Medulla oblongata (tissue), 1 donor: ENCODE results near the gene ATP9A.
"Not testable (repeated sequence)": the region's sequence is repeated elsewhere in the genome, so short reads cannot be mapped to it uniquely, and the experiment has no call there.

ENCODE experiments used
- DNase-seq: peaks from one replicate; pipeline ENCODE4 v3.0.0-alpha.2; 2015; ENCODE audit errors: extremely low spot score

The ATP9A gene

DNA sequence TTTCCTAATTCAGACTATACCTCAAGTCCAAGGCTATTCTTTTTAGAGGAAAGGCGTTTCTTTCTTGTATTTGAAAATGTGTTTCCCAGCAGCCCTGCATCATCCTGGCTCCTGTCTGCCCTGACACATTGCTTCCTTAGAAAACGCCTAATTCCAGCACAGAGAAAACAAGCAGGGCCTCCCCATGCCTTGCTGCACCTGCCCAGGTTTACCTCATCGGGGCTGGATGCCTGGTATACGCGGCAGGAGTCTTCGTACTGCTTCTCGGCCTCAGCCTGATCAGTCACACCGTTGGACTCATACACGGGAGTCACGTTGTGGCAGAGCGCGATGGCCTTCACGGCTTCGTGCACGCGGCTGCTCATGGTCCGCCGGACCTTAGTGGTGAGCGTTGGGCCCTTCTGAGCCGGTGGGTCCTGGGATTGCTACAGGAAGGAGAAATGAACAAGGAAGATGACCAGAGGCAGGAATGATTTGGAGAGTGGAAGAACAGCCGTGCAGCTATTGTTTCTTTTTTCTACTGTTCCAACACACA is 111.4 kb downstream of the ATP9A start:
- DNase-seq, result no peak

DNA sequence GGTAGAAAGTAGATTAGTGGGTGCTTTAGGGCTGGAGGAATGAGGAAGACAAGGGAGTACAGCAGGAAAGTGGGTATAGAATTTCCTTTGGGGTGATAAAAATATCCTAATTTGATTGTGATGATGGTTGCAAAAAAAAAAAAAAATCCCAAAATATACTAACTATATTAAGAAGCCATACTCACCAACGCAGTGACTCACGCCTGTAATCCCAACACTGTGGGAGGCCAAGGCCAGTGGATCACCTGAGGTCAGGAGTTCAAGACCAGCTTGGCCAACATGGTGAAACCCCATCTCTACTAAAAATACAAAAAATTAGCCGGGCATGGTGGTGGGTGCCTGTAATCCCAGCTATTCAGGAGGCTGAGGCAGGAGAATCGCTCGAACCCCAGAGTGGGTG is 112.1 kb downstream of the ATP9A start:
- not testable (repeated sequence) for DNase-seq

DNA sequence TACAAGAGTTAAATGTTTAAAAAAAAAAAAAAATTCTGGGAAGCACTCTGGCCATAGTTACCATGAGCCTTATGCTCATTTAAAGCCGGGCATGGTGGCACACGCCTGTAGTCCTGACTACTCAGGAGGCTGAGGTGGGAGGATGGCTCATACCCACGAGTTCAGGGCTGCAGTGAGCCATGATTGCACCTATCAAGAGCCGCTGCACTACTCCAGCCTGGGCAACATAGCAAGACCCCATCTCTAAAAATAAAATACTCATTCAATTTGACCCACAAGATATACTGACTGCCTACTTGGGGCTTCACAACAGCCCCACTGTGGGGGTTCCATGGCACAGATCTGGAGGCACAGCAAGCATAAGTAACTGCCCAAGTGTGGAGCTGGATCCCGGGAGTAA is 113.7 kb downstream of the ATP9A start:
- no peak for DNase-seq

DNA sequence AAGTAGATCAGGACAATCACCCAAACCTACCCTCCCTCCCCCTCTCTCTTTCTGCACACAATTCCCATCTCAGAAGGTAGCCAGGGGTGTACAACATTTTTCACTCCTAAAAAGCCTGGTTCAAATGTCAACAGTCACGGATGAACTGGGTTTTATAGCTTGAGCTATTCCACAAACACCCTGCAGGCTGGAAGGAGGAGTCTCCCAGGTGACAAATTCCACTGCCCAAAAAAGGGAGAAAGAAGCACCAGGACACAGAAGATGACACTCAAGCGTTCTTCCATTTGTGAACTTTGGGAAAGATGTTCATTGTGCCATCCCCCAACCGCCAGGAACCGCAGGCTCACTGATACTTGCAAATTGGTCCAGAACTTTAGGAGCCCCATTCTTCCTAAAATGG is 114.1 kb downstream of the ATP9A start:
- no peak for DNase-seq

DNA sequence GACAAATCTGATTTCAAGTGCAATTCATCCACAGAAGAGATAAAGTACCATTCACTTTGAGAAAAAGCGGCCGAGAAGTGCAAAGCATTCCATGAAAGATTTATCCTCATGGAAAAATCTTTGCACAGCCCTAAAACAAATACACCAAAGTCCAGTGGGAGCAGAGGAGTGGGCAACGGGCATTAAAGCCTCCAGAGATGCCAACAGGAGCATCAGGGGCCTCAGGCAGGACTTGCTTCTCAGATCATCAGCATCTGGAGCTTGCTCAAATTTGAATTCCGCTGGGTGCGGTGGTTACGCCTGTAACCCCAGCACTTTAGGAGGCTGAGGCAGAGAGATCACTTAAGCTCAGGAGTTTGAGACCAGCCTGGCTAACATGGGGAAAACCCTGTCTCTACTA is 115.0 kb downstream of the ATP9A start:
- DNase-seq, result no peak

DNA sequence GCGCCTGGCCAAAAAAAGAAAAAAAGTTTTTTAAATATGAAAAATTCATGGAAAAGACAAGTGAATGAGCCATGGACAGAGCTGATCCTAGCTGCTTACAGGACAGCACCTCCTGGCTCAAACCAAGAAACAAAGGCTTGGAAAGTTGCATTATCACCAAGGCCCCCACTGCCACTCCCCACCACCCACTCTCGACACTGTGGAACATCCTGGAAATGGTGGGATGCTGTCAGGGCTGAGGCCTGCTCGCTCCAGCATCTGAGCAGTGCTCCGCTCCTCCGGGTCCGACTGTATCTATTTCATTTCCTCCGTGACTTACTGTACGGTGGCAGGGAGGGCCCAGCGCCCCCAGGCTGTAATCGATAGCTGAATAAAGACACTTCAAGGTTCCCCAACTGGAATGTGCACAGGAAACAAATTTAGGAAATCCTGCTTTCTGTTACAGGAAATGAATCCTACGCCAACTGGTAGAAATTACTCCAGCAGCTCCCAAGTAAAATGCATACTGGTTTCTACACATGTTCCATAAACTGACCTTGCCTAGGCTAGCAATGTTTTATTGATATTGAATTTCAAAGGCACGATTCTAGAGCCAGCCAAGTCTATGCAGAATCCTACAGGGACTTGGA is 116.2 kb downstream of the ATP9A start:
- DNase-seq, result no peak

DNA sequence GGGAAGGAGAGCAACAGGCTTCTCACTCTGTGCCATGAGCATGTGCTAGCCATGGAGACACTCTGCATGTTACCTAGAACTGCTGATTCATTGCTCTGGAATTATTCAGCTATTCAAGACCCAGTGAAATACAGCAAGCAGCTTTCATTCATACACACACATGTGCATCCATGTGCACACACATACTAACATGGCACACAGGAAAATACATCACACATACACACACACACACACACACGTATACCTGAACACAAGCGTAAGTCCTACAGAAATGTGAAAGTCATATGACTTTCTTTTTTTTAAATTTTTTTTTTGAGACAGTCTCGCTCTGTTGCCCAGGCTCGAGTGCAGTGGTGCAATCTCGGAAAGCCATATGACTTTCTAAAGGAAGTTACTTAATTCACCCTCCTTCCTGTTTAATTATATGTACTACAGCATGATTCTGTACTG is 117.5 kb downstream of the ATP9A start:
- DNase-seq, result peak; percentile 25

DNA sequence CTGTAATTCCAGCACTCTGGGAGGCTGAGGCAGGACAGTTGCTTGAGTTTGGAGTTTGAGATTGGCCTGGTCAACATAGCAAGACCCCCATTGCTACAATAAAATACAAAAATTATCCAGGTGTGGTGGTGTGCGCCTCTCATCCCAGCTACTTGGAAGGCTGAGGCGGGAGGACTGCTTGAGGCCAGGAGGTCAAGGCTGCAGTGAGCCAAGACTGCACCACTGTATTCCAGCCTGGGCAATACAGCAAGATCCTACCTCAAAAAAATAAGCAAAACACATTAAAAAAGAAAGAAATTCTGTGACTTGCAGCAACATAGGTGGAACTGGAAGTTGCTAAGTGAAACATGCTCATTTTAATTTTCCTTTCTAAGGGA is 119.6 kb downstream of the ATP9A start:
- no peak for DNase-seq

DNA sequence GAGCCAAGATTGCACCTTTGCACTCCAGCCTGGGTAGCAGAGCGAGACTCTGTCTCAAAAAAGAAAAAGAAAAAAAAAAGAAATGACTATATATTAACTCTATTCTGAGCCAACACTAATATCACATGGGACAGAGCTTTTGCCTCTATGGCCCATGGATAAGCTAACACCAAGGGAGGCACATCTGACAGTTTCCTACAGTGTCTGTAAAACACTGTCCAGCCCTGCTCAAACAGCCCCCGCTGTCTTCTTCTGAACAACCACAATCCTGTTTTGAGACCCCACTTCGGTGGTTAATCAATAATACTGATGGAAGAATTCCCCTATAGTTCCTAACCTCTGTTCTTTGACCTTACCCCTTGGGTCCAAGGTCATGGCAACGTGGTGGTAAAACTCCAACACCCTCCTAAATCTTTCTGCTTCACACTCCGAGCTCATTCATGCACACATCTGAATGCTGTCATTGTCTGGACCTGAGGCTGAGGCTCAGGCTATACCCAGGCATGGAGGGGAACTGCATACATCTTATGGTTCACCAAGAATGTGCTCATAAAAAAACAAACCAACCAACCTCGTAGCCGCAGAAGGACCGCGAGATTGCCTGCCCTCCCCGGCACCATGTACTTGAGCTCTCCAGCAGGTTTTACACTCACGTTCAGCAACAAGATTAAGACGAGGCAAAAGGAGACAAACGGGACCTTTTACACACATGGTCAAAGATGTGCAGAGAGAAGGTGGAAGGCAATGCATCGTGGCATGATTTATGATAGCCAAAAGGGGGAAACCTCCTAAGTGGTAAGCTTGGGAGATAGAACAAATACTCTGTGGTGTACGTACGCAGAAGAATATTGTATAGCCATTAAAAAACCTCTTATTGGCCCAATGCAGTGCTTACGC is 120.3 kb downstream of the ATP9A start:
- no peak for DNase-seq

DNA sequence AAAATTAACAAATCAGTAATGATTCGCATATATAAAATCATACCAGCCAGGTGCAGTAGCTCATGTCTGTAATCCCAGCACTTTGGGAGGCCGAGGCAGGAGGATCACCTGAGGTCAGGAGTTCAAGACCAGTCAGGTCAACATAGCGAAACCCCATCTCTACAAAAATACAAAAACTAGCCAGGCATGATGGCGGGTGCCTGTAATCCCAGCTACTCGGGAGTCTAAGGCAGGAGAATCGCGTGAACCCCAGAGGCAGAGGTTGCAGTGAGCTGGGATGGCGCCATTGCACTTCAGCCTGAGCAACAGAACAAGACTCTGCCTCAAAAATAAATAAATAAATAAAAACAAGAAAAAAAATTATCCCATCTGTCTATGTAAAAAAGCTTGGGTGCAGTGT is 124.4 kb downstream of the ATP9A start:
- not testable (repeated sequence) for DNase-seq

DNA sequence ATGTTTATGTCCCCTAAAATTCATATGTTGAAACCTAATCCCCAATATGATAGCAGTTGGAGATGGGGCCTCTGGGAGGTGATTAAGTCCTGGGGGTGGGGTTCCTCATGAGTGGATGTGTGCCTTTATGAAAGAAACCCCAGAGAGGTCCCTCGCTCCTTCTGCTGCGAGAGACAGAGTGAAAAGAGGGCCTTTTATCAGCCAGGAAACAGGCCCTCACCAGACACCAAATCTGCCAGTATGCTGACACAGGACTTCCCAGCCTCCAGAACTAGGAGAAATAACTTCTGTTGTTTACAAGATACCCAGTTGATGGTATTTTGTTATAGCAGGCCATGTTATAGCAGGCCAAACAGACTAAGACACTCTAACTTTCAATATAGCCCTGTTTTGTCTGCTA is 124.8 kb downstream of the ATP9A start:
- DNase-seq, result no peak

DNA sequence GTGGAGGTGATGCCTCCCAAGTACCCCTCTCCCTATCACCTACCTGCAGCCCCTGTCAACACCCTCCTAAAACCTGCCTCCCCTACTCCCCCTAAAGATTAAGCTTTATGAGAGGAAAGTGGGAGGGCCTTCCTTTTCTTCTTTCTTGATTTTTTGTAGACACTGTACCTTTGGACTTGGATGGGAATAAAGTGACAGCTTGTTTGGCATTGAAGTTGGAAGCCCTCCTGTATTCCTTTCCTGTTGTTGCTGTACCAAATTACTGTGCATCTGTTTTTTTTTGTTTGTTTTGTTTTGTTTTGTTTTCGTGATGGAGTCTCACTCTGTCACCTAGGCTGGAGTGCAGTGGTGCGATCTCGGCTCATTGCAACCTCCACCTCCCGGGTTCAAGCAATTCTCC is 126.3 kb downstream of the ATP9A start:
- no peak for DNase-seq

DNA sequence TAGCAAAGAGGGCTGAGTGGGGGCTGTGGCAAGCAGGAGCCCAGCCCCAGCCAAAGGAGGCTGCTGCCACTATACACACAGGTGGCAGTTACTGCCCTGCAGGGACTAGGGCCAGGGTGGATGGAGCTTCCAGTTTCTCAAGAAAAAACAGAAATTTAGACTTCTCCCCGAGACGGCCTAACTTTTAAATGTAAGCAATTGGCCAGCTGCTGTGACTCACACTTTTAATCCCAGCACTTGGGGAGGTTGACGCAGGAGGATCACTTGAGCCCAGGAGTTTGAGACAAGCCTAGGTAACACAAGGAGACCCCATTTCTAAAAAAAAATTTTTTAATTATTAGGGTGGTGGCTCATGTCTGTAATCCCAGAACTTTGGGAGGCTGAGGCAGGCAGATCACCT is 127.4 kb downstream of the ATP9A start:
- DNase-seq, result no peak

DNA sequence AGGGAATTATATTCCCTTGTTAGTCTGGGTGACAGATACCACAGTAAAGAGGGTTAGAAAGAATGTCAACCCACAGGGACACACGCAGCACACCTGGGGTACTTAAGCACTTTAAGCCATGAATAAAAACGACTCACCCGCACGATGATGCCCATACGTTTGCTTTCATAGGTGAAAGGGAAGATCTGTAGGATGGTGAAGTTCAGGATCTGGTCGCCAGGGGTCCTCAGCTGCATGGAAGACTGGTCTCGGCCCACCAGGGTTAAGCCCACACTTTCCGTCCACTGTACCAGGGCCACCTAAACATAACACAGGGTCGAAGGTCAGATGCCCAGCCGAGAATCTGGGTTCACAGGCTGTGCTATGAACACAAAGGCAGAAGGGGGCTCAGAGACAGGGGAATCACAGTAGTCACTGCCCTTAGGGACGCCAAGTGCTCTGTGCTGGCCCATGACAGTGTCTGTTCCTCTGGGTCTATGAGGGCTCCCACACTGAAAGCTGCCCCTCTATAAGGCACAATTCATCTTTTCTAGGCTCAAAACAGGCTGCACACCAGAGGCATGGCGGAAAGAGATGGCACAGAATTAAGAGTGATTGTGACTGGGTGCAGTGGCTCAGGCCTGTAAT is 128.9 kb downstream of the ATP9A start:
- DNase-seq, result peak; percentile 69

DNA sequence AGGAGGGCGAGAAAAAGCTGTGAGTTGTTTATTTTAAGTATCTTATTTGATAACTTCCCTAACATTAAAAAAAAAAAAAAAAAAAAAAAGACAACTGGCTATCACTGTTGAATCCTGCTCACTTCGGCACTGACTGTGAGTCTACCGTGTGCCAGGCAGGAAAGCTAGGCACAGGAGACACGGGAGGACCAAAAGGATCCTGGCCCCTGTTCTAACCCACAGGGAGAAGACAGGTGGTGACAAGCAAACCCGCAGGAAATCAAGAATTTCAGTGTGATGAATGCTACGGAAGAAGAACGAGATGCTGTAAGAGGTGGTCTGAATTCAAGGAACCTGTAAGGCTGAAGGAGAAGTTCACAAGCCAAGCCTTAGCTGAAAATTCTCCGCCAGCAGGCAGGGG is 130.9 kb downstream of the ATP9A start:
- DNase-seq, result no peak

DNA sequence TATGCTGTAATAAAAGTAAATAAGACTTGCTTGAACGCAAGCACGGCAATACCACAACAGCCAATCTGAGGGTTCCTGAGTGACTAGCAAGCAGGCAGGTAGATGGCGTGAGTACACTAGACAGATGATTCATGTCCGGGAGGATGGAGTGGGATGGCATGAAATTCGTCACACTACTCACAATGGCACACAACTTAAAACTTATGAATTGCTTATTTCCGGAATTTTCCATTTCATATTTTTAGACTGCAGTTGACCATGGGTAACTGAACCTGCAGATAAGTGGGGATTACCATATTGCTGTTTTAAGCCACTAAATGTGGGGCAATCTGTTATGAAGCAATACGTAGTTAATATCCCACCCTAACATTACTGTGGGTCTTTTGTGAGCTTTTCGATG is 132.1 kb downstream of the ATP9A start:
- DNase-seq, result no peak

DNA sequence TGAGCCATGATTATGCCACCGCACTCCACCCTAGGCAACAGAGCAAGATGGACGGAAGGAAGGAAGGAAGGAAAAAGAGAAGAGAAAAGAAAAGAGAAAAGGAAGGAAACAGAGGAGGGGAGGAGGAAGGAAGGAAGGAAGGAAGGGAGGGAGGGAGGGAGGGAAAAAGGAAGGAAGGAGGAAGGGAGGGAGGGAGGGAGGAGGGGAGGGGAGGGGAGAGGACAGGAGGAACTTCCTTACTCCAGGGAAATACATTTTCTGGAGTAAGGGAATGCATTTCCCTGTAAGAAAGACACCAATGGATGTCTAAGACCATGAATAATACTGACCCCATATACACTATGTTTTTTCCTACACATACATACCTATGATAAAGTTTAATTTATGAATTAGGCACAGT is 132.5 kb downstream of the ATP9A start:
- DNase-seq, result no peak

DNA sequence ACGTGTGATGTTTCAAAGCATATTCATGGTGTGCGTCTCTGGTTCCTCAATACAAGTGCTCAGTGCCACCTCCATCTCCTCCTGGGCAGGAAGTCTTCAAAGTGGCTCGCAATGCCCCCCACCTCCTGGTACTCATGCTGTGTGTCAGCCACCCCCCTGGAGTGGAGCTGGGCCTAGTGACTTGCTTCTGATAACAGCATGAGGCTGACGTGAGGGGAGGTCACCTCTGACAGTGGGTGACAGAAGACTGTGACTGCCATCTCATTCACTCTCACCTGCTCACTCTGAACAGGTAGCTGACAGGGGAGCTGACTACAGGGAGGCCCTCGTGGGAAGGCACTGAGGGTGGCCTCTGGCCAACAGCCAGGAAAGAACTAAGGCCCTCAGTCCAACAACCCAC is 133.3 kb downstream of the ATP9A start:
- no peak for DNase-seq

DNA sequence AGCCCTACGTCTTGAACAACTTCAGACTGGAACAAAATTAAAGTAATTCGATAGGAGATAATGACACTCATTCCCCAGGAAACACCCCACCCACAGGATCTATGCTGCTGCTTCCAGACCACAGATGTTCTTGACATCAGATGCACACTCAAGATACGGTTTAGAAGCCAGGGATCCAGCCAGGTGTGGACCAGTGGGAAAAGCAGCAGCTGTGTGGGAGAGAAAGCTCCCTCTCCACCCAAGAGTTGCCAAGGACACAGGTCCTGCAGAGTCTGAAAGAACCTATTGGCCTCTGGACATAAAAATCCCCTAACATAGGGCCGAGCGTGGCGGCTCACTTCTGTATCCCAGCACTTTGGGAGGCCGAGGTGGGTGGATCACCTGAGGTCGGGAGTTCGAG is 133.9 kb downstream of the ATP9A start:
- DNase-seq, result no peak

DNA sequence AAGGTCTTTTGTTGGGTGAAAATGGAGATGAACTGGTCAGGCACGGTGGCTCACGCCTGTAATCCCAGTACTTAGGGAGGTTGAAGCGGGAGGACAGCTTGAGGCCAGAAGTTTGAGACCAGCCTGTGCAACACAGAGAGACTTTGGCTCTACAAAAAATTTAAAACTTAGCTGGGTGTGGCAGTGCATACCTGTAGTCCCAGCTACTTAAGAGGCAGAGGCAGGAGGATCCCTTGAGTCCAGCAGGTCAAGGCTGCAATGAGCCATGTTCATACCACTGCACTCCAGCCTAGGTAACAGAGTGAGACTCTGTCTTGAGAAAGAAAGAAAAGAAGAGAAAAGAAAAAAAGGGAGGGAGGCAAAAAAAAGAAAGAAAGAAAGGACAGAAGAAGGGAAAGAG is 134.8 kb downstream of the ATP9A start:
- DNase-seq, result no peak

DNA sequence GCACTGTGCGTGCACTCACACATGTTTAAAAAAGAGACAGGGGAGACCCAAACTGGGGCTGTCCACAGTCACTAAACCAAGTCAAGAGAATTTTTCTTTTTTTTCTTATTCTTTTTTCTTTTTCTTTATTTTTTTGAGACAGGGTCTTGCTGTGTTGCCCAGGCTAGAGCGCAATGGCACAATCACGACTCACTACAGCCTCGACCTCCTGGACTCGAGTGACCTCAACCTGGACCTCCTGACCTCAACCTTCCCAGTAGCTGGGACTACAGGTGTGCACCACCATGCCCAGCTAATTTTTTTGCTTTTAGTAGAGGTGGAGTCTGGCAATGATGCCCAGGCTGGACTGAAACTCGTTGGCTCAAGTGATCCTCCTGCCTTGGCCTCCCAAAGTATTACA is 136.2 kb downstream of the ATP9A start:
- no peak for DNase-seq
